Measurements from ENCODE around the gene OGFOD3.

OGFOD3 gene

DNA sequence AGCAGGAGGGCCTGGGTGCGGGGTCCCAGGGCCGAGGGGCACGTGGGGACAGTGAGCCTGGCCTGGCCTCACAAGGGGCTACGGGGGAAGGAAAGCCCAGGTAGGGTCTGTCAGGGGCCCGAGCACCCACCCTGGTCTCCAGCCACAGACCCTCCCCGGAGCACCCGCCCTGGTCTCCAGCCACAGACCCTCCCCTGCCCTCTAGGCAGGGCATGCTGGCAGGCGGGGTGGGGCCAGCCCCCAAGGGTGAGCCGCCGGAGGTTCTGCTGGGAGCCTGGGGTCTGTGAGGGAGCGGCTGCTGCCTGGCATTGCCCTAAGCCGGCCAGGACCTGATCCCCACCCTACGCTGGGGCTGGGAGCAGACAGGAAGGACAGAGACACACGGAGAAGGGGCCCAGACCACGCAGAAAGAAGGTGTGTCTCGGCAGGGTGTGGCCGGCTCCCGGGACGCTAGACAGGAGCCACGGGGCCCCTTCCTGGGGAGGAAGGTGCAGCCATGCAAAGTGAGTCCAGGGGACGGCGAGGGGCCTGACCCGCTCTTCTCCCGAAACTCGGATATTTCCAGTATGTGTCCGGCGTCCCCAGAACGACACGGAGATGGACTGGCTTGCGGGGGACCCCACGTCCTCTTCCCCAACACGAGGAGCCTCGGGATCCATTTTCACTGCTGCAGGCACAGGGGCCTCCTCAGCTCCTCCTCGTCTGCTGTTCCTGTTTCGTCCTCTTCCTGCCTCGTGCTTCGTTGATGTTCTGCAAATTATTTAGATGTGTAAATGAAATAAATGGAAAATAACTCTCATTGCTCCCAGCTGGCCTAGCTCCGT is 31.3 kb downstream of the OGFOD3 start:
- no peak for DNase-seq (ENCODE audit: low read depth)
- H3K4me3 ChIP-seq (ENCODE audit: low read length), result no peak overlapping the region
- TF ChIP-seq, protein P1, sequence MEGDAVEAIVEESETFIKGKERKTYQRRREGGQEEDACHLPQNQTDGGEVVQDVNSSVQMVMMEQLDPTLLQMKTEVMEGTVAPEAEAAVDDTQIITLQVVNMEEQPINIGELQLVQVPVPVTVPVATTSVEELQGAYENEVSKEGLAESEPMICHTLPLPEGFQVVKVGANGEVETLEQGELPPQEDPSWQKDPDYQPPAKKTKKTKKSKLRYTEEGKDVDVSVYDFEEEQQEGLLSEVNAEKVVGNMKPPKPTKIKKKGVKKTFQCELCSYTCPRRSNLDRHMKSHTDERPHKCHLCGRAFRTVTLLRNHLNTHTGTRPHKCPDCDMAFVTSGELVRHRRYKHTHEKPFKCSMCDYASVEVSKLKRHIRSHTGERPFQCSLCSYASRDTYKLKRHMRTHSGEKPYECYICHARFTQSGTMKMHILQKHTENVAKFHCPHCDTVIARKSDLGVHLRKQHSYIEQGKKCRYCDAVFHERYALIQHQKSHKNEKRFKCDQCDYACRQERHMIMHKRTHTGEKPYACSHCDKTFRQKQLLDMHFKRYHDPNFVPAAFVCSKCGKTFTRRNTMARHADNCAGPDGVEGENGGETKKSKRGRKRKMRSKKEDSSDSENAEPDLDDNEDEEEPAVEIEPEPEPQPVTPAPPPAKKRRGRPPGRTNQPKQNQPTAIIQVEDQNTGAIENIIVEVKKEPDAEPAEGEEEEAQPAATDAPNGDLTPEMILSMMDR (conservative IDR thresholded peaks at IDR 0.05; ENCODE audit: low read depth, low read length), result no peak

DNA sequence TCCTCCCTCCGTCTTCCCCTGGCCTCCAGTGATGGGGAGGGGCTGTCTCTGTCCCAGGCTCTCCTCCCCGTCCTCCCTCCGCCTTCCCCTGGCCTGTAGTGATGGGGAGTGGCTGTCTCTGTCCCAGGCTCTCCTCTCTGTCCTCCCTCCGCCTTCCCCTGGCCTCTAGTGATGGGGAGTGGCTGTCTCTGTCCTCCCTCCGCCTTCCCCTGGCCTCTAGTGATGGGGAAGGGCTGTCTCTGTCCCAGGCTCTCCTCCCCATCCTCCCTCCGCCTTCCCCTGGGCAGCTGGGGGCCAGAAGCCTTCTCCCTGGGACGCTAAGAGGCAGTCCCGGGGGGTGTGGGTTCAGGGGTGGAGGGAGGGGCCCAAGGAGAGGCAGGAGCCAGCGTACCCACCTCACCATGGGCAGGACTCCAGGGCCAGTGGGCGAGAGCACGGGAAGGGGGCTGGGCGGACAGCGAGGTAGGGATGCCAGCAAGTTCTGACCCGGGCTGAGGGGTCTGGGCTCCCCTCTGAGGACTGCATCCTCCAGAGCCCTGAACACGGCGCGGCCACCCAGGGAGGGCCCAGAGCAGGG is 32.0 kb downstream of the OGFOD3 start:
- DNase-seq (ENCODE audit: low read depth), result no peak
- TF ChIP-seq, protein P1 (conservative IDR thresholded peaks at IDR 0.05; ENCODE audit: low read depth, low read length), result no peak
- no peak overlapping the region for H3K4me3 ChIP-seq (ENCODE audit: low read length)

DNA sequence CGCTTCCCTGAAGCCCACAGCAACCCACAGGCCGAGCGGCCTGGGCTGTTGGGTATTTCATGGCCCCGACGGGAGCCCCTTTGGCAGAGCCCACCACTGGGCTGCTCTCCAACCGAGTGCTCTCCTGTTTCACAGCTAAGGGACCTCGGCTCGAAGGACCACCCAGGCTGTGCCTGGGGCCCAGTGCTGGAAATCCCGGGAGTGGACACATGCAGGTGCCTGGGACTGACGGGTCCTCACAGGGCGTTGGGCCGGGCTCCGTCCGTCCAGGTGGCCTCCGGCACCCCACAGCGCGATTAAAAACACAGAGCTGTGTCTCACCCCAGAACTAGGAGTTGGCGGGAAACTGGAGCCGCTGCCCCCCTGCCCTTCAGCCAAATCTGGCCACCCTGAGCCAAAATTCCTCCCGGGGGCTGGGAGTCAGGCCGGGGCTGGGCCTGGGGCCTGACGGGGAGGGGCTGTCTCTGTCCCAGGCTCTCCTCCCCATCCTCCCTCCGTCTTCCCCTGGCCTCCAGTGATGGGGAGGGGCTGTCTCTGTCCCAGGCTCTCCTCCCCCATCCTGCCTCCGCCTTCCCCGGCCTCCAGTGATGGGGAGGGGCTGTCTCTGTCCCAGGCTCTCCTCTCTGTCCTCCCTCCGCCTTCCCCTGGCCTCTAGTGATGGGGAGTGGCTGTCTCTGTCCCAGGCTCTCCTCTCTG is 32.7 kb downstream of the OGFOD3 start:
- no peak overlapping the region for H3K4me3 ChIP-seq (ENCODE audit: low read length)
- TF ChIP-seq, protein P1 (conservative IDR thresholded peaks at IDR 0.05; ENCODE audit: low read depth, low read length), result no peak
- DNase-seq (ENCODE audit: low read depth), result no peak

DNA sequence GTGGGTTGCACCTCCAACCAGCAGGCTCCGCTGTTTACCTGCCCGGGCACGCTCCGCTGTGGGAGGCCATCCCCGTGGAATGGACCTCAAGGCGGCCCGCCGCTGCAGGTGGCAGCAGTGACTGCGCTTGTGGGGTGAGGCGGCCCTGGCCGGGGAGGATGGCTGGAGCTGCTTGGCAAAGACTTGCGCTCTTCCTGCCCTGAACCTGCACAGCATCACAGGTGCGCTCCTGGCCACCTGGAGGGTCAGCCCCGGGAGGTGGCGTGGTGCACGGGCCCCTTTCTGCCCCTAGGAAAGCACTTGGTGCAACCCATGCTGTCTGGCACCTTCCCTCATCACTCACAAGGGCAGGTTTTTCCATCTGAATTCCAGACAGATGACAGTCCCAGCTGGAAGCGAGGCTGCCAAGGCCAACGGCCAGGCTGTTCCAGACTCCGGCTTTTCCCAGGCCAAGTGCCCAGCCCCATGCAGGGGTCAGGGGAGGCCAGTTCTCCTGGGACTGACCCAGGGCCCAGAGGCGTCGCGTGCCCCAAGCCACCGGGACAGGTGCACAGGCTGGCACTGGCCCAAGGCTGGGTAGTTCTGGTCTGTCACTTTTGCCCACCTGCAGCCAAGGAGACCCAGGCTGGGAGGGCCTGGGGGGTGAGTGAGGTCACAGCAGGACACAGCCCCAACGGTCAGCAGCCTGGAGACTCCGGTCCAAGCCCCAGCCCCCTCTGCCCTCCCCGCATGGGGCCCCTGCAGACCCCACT is 33.5 kb downstream of the OGFOD3 start:
- DNase-seq (ENCODE audit: low read depth), result no peak
- TF ChIP-seq, protein P1 (conservative IDR thresholded peaks at IDR 0.05; ENCODE audit: low read depth, low read length), result no peak
- no peak overlapping the region for H3K4me3 ChIP-seq (ENCODE audit: low read length)

DNA sequence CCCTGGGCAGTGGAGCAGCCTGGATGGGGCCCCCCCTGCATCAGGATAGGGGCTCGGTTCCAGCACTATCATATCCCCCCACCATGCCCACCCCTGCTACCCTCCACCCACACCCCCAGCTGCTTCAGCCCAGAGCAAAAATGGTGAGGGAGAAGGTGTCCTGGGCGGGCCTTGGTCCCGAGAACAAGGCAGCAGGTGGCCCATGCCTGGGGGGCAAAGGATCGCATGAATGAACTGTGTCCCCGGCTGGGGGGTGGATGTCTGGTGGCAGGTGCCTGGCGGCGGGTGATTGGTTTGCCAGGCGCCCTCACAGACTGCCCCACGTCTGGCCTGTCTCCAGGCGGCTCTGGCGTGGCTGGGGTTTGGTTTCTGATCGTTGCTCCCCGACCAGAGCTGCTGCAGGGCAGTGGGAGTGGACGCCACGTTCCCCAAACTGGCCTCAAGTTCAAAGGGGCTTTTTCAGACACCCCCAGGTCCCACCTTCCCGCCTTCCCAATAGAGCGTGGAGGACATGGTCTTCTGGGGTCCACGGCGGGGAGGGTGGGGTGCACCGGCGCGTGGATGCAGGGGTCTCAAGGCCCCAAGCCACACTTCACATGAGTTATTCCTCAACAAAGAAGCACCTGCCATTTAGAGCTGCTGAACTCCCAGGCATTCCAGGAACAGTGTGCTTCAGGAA is 34.2 kb downstream of the OGFOD3 start:
- TF ChIP-seq, protein P1 (conservative IDR thresholded peaks at IDR 0.05; ENCODE audit: low read depth, low read length), result no peak
- no peak overlapping the region for H3K4me3 ChIP-seq (ENCODE audit: low read length)
- DNase-seq (ENCODE audit: low read depth), result no peak

DNA sequence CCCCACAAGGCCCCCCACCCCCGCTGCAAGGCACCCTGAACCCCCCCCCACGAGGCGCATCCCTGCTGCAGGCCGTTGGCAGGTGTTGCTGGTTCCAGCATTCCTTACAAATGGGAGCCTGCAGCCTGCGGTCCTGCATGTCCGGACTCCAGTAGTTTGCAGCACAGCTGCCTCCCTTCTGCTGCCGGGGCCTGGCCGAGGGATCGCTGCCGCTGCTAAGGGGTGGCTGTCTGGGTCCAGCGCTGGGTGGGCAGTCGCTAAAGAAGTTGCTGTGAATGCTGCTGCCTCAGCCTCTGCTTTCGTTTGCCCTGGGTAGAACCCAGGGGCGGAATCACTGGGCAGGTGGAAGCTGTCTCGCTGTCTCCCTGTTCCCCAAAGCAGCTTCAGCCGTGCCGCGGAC is 35.0 kb downstream of the OGFOD3 start:
- TF ChIP-seq, protein P1 (conservative IDR thresholded peaks at IDR 0.05; ENCODE audit: low read depth, low read length), result no peak
- no peak overlapping the region for H3K4me3 ChIP-seq (ENCODE audit: low read length)
- no peak for DNase-seq (ENCODE audit: low read depth)

Measured in retinal pigment epithelial cell (primary cell).